K562 (cell line): ENCODE measurements around the gene SPECC1L. TPM values are rescaled to one million over a fixed set of nuclear protein-coding genes. Genes with fewer than 3 reads are reported as not detected.

Experiments used
- MGA ChIP-seq: fragments of 450-650 bp; IDR thresholded peaks from 2 replicates; pipeline ENCODE4 v1.6.1; 2016; ENCODE audit warnings: mild to moderate bottlenecking, moderate library complexity
- POLR2G ChIP-seq: fragments of 200-400 bp; formaldehyde crosslinking; IDR thresholded peaks from 2 replicates; pipeline ENCODE4 v1.6.1; 2017; ENCODE audit warnings: low read depth, mild to moderate bottlenecking, antibody characterized with exemption, low read length, moderate library complexity
- SREBF1 ChIP-seq: fragments of 150-350 bp; IDR thresholded peaks from 2 replicates; pipeline ENCODE4 v1.6.1; 2014; ENCODE audit warnings: antibody characterized with exemption, low read depth, low read length, borderline replicate concordance
- polyA plus RNA-seq, 8 experiments: library from polyadenylated mRNA; depleted of rRNA in 4 of 8; stranded (reverse) in 5 of 8; unstranded in 3 of 8; fragments of >200 nt; fragmentation: Nextera tagmentation in 2 of 8; fragmentation: Illumina TruSeq in 1 of 8; extraction: Ambion mirVana in 2 of 8; extraction: Trizol in 1 of 8; gene quantifications; 2 replicates each; pipeline versions ENCODE4 v1.2.1 to v1.2.3, GENCODE V29; 2011 to 2014; ENCODE audit warnings: inconsistent platforms in 1 of 8, missing spikeins in 1 of 8
- total RNA-seq, 7 experiments: library from RNA; depleted of rRNA in 6 of 7; stranded (reverse); fragments of >200 nt in 6 of 7; fragmentation: Illumina TruSeq in 2 of 7; extraction: Trizol in 2 of 7; gene quantifications; 2 replicates each; pipeline versions ENCODE4 v1.2.1 to v1.2.3, GENCODE V29; 2011 to 2021; ENCODE audit warnings: low replicate concordance in 1 of 7
- TF ChIP-seq, protein P1 (sequence below): conservative IDR thresholded peaks from 2 replicates; pipeline ENCODE4 v1.6.1; 2011; ENCODE audit warnings: low read depth, mild to moderate bottlenecking, low read length; ENCODE audit not compliant: control insufficient read depth
- TF ChIP-seq, protein P2 (sequence below): sonication (generic); formaldehyde crosslinking; IDR thresholded peaks from 2 replicates; pipeline ENCODE4 v1.8.1; 2023; ENCODE audit warnings: mild to moderate bottlenecking, missing genetic modification reagents
- TF ChIP-seq, protein P3 (sequence below): sonication (generic); formaldehyde crosslinking; IDR thresholded peaks from 2 replicates; pipeline ENCODE4 v1.9.0; 2022; ENCODE audit warnings: mild to moderate bottlenecking, missing genetic modification reagents
- TF ChIP-seq, protein P4 (sequence below), 2 experiments: fragments of 450-650 bp; conservative IDR thresholded peaks; 2 replicates each; pipeline ENCODE4 v1.6.1; 2017; ENCODE audit warnings: mild to moderate bottlenecking in 2 of 2, moderate library complexity in 2 of 2

SPECC1L gene
- total and polyA plus RNA-seq, 9 of the 15 experiments (the other 6 are each of a cell fraction or from before 2014, with no cell fraction given): 1.4 to 27.9 (median 14.5) TPM

DNA sequence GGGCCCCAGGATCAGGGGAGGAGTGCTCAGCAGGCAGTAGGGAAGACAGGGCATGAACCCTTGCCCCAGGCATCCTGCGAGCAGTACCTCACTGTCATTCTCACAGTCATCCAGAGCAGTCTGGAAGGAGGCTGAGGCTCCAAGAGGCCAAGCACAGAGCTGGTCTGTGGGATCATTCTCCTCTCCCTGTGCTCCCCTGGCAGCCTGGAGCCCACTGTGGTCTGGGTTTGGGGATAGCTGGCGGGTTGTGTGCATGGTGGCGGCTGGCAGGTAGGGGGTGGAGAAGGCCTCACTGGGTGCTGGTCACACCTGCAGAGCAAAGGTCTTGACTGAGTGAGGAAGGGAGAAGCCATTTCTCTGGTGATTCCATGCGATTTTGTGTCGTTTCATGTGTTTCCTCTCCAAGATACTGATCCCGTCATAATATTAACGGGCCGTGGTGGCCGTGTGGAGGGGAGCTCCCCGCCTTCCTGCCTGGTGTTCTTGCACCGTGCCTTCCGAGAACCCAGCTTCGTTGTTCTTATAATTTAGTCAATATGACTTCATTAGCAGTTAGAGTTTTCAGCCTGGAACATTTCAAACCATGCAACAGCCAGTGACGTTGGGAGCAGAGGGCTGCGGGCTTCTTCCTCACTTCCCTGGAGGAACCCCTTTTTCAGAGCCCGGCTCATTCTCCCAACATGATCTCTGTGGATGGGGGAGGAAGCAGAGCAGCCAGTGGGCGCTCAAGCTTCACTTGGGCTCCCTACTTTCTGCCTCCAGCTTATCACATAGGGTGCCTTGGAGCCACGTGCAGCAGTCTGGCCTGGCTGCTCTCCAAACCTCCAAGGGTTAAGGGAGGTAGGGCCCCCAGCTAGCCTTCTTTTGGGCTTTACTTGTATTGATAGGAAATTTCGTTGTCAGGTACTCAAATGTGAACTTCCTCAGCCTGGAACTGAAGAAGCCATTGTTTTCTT is 136.0 kb downstream of the SPECC1L start (continued):
- TF ChIP-seq, protein P1, sequence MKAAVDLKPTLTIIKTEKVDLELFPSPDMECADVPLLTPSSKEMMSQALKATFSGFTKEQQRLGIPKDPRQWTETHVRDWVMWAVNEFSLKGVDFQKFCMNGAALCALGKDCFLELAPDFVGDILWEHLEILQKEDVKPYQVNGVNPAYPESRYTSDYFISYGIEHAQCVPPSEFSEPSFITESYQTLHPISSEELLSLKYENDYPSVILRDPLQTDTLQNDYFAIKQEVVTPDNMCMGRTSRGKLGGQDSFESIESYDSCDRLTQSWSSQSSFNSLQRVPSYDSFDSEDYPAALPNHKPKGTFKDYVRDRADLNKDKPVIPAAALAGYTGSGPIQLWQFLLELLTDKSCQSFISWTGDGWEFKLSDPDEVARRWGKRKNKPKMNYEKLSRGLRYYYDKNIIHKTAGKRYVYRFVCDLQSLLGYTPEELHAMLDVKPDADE: no peak
- TF ChIP-seq POLR2G (0 out of 2 replicates have a peak, but pooled peaks have one; percentile 25), SREBF1 (no peak), MGA (no peak)
- TF ChIP-seq, protein P2, sequence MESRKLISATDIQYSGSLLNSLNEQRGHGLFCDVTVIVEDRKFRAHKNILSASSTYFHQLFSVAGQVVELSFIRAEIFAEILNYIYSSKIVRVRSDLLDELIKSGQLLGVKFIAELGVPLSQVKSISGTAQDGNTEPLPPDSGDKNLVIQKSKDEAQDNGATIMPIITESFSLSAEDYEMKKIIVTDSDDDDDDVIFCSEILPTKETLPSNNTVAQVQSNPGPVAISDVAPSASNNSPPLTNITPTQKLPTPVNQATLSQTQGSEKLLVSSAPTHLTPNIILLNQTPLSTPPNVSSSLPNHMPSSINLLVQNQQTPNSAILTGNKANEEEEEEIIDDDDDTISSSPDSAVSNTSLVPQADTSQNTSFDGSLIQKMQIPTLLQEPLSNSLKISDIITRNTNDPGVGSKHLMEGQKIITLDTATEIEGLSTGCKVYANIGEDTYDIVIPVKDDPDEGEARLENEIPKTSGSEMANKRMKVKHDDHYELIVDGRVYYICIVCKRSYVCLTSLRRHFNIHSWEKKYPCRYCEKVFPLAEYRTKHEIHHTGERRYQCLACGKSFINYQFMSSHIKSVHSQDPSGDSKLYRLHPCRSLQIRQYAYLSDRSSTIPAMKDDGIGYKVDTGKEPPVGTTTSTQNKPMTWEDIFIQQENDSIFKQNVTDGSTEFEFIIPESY (CRISPR knock-in tag): 0 out of 2 replicates have a peak, but pooled peaks have one; percentile 16
- TF ChIP-seq, protein P3, sequence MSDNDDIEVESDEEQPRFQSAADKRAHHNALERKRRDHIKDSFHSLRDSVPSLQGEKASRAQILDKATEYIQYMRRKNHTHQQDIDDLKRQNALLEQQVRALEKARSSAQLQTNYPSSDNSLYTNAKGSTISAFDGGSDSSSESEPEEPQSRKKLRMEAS: 0 out of 2 replicates have a peak, but pooled peaks have one; percentile 15
- TF ChIP-seq, protein P4, sequence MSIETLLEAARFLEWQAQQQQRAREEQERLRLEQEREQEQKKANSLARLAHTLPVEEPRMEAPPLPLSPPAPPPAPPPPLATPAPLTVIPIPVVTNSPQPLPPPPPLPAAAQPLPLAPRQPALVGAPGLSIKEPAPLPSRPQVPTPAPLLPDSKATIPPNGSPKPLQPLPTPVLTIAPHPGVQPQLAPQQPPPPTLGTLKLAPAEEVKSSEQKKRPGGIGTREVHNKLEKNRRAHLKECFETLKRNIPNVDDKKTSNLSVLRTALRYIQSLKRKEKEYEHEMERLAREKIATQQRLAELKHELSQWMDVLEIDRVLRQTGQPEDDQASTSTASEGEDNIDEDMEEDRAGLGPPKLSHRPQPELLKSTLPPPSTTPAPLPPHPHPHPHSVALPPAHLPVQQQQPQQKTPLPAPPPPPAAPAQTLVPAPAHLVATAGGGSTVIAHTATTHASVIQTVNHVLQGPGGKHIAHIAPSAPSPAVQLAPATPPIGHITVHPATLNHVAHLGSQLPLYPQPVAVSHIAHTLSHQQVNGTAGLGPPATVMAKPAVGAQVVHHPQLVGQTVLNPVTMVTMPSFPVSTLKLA (conservative IDR thresholded peaks at IDR 0.05): peak in 1 of 2 experiments; percentile 47; a peak in 2 of 4 replicates
